Measurements from ENCODE around the gene EPHA3. TPM values are rescaled to one million over a fixed set of nuclear protein-coding genes. Genes with fewer than 3 reads are reported as not detected.

Gene EPHA3
- total RNA-seq, 1 experiment from 2014 or later: 21.5 TPM

- peaks cover 4% of the 10 kb centered on the region for H3K36me3 ChIP-seq (ENCODE audit: insufficient read depth, low read length, poor library complexity, severe bottlenecking)
- no peaks in the 10 kb centered on the region for H3K27me3 ChIP-seq (replicated peaks; ENCODE audit: insufficient read depth, low read depth, low read length, poor library complexity)
- H3K4me1 ChIP-seq (ENCODE audit: insufficient read depth, low read length, poor library complexity, severe bottlenecking): peaks cover 17% of the 10 kb centered on the region
- no peak overlapping the region for H3K4me3 ChIP-seq (ENCODE audit: low read depth, low read length, poor library complexity, severe bottlenecking)
- BruUV-seq (replicated peaks): no TSS peak
- ChIA-PET CTCF (no interaction called here), POLR2A (ENCODE audit: low non-redundant PET) (no interaction called here)
- TF ChIP-seq CTCF (conservative IDR thresholded peaks at IDR 0.05; ENCODE audit: low read depth, low read length) (no peak), EZH2 (IDR thresholded peaks at IDR 0.05; ENCODE audit: borderline replicate concordance, low read depth, low read length, poor library complexity, severe bottlenecking) (no peak)
- no peak for DNase-seq (ENCODE audit: low spot score)
- H3K9me3 ChIP-seq (ENCODE audit: low read depth, low read length, poor library complexity, severe bottlenecking): no peaks in the 10 kb centered on the region
- H3K27ac ChIP-seq (ENCODE audit: low read depth, low read length, poor library complexity, severe bottlenecking): no peak overlapping the region
- intact Hi-C loops (cut with micrococcal nuclease; ENCODE audit: unreplicated experiment): loop anchor here (10.0 kb wide), 1 partner anchor 302 kb away; no protein-coding TSS in a partner anchor
These were observed 329.4 kb downstream of the EPHA3 start for GRCh38 chr3:89436846-89437245.

DNA sequence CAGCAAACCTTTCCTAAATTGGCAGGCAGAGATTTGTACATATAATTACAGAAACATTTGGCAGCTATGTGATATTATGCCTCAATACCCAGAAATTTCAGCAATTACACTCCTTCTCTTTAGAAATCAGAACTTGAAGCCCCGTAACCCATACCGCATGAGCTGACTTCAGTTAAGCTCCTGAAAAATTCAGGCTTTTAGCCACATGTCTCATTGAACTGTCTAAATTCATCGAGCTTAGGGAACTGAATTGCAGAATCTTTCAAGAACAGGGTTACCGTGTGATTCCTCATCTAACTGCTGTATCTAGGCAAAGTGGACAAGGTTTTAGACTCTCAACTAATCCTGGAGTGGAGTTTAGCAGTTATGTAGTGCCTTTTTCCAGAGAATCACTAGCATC is 333.0 kb downstream of the EPHA3 start:
- intact Hi-C loops (cut with micrococcal nuclease; ENCODE audit: unreplicated experiment): no loop called here
- no peak overlapping the region for H3K27ac ChIP-seq (ENCODE audit: low read depth, low read length, poor library complexity, severe bottlenecking)
- no peaks in the 10 kb centered on the region for H3K9me3 ChIP-seq (ENCODE audit: low read depth, low read length, poor library complexity, severe bottlenecking)
- ChIA-PET POLR2A (ENCODE audit: low non-redundant PET) (no interaction called here), CTCF (no interaction called here)
- peaks cover 8% of the 10 kb centered on the region for H3K4me1 ChIP-seq (ENCODE audit: insufficient read depth, low read length, poor library complexity, severe bottlenecking)
- TF ChIP-seq EZH2 (IDR thresholded peaks at IDR 0.05; ENCODE audit: borderline replicate concordance, low read depth, low read length, poor library complexity, severe bottlenecking): no peak
- H3K27me3 ChIP-seq (replicated peaks; ENCODE audit: insufficient read depth, low read depth, low read length, poor library complexity): no peaks in the 10 kb centered on the region
- DNase-seq (ENCODE audit: low spot score): no peak
- no TSS peak for BruUV-seq (replicated peaks)
- H3K4me3 ChIP-seq (ENCODE audit: low read depth, low read length, poor library complexity, severe bottlenecking): no peak overlapping the region
- no peaks in the 10 kb centered on the region for H3K36me3 ChIP-seq (ENCODE audit: insufficient read depth, low read length, poor library complexity, severe bottlenecking)

DNA sequence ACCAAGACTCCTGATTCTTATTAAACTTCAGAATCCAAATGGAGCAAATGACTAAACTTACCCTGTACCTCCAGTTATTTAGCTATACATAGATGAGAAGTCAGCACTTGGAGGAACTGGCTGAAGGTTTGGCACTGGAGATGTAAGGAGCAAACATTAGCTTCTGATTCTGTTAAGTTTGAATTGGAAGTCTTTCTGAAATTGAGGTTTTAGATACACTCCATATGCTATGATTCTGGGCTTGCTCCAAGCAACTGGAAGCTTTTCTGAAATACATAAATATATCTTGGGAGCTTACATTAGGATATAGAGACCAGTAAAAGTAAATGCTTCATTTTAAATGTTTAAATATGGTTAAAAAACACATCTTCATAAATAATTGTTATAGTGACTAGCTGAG is 333.7 kb downstream of the EPHA3 start:
- BruUV-seq (replicated peaks): no TSS peak
- no peaks in the 10 kb centered on the region for H3K27me3 ChIP-seq (replicated peaks; ENCODE audit: insufficient read depth, low read depth, low read length, poor library complexity)
- no peak for DNase-seq (ENCODE audit: low spot score)
- intact Hi-C loops (cut with micrococcal nuclease; ENCODE audit: unreplicated experiment): no loop called here
- no peak overlapping the region for H3K27ac ChIP-seq (ENCODE audit: low read depth, low read length, poor library complexity, severe bottlenecking)
- ChIA-PET POLR2A (ENCODE audit: low non-redundant PET) (interaction anchor here (0.6 kb wide), 1 partner anchor 59 kb away, joined by 9 read pairs; no protein-coding TSS in a partner anchor), CTCF (no interaction called here)
- no peaks in the 10 kb centered on the region for H3K36me3 ChIP-seq (ENCODE audit: insufficient read depth, low read length, poor library complexity, severe bottlenecking)
- H3K4me3 ChIP-seq (ENCODE audit: low read depth, low read length, poor library complexity, severe bottlenecking): no peak overlapping the region
- no peak for TF ChIP-seq EZH2 (IDR thresholded peaks at IDR 0.05; ENCODE audit: borderline replicate concordance, low read depth, low read length, poor library complexity, severe bottlenecking)
- TF ChIP-seq CTCF (conservative IDR thresholded peaks at IDR 0.05; ENCODE audit: low read depth, low read length): no peak
- H3K9me3 ChIP-seq (ENCODE audit: low read depth, low read length, poor library complexity, severe bottlenecking): no peaks in the 10 kb centered on the region
- peaks cover 8% of the 10 kb centered on the region for H3K4me1 ChIP-seq (ENCODE audit: insufficient read depth, low read length, poor library complexity, severe bottlenecking)

DNA sequence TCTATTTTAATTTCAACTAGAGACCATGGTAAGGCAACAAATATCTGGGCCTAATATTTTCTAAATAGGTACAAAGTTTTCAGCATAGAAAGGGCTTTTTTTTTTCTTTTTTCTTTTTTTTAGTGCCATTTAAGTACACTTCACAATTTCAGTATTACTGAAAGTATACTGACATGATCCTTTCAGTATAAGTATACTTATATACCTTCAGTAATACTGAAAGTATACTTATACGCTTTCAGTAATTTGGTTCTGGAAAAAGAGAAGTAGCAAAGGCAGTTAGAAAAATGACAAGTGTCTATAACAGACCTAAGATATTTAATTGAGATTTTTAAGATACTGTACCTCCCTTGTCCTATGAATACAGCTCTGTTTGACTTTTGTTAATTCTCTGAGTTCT is 339.2 kb downstream of the EPHA3 start:
- no peak for DNase-seq (ENCODE audit: low spot score)
- no TSS peak for BruUV-seq (replicated peaks)
- H3K4me3 ChIP-seq (ENCODE audit: low read depth, low read length, poor library complexity, severe bottlenecking): no peak overlapping the region
- H3K27ac ChIP-seq (ENCODE audit: low read depth, low read length, poor library complexity, severe bottlenecking): no peak overlapping the region
- no peaks in the 10 kb centered on the region for H3K36me3 ChIP-seq (ENCODE audit: insufficient read depth, low read length, poor library complexity, severe bottlenecking)
- H3K4me1 ChIP-seq (ENCODE audit: insufficient read depth, low read length, poor library complexity, severe bottlenecking): no peaks in the 10 kb centered on the region
- CTCF ChIA-PET: no interaction called here
- POLR2A ChIA-PET (ENCODE audit: low non-redundant PET): no interaction called here
- intact Hi-C loops (cut with micrococcal nuclease; ENCODE audit: unreplicated experiment): no loop called here
- H3K27me3 ChIP-seq (replicated peaks; ENCODE audit: insufficient read depth, low read depth, low read length, poor library complexity): no peaks in the 10 kb centered on the region
- TF ChIP-seq CTCF (conservative IDR thresholded peaks at IDR 0.05; ENCODE audit: low read depth, low read length) (no peak), EZH2 (IDR thresholded peaks at IDR 0.05; ENCODE audit: borderline replicate concordance, low read depth, low read length, poor library complexity, severe bottlenecking) (no peak)
- H3K9me3 ChIP-seq (ENCODE audit: low read depth, low read length, poor library complexity, severe bottlenecking): no peaks in the 10 kb centered on the region

Measured in A673 (cell line).